HCT116 (cell line): ENCODE data around the gene PIP4K2A. TPM values are rescaled to one million over a fixed set of nuclear protein-coding genes. Genes with fewer than 3 reads are reported as not detected.

Experiments used
- ATAC-seq: fragments of 200-7000 bp; cut with Tn5 transposase; 2 replicates; pipeline ENCODE4 v1.9.1; 2020; ENCODE audit warnings: mild to moderate bottlenecking, moderate library complexity
- BruUV-seq: library from RNA; stranded (reverse); fragments of 400-500 nt; replicated peaks from 2 replicates; lab custom pipeline; 2021; lab: Mats Ljungman, UMichigan
- CTCF ChIA-PET: fragments of 300-600 bp; sonication (Branson Sonifier 250); formaldehyde crosslinking; loops from one replicate; lab custom pipeline; 2021; ENCODE audit warnings: antibody characterized with exemption; lab: Charles Lee
- POLR2A ChIA-PET: fragments of 300-600, 350-600 bp; sonication (Branson Sonifier 250); formaldehyde crosslinking; loops from one replicate; lab custom pipeline; 2021; ENCODE audit warnings: antibody characterized with exemption; lab: Charles Lee
- RAD21 ChIA-PET, 2 experiments: fragments of 300-600 bp; sonication (Branson Sonifier 250); formaldehyde crosslinking; loops; one replicate each; lab custom pipeline; 2023; ENCODE audit warnings: low total read pairs in 2 of 2; ENCODE audit not compliant: uncharacterized antibody in 2 of 2, unreplicated experiment in 2 of 2, low non-redundant PET in 1 of 2; lab: Charles Lee
- DNase-seq: peaks from one replicate; pipeline ENCODE4 v3.0.0-alpha.2; 2010; ENCODE audit warnings: low read depth, low spot score
- H2AFZ ChIP-seq: fragments of 200-600 bp; shearing (Covaris generic), sonication (generic); 2 replicates; pipeline ENCODE4 v1.6.1; 2017; ENCODE audit warnings: low read depth, mixed run types, mixed read lengths, antibody characterized with exemption, low read length; ENCODE audit not compliant: poor library complexity, severe bottlenecking
- H3K27ac ChIP-seq: 2 replicates; pipeline ENCODE4 v1.5.1; 2012; ENCODE audit warnings: low read depth, low read length
- H3K27me3 ChIP-seq: fragments of 200-600 bp; sonication (generic); 2 replicates; pipeline ENCODE4 v1.6.1; 2016; ENCODE audit warnings: mixed run types, low read length, mixed read lengths; ENCODE audit not compliant: insufficient read depth
- H3K36me3 ChIP-seq, 2 experiments: fragments of 200-500 bp in 1 of 2; fragments of 200-600 bp in 1 of 2; sonication (Bioruptor generic) in 1 of 2; sonication (generic) in 1 of 2; 2 replicates each; pipeline versions ENCODE4 v1.5.1 to v1.6.1; 2014 to 2016; ENCODE audit warnings: low read length in 2 of 2, inconsistent platforms in 1 of 2, mixed read lengths in 1 of 2, mixed run types in 1 of 2; ENCODE audit not compliant: insufficient read depth in 2 of 2, control insufficient read depth in 1 of 2
- H3K4me1 ChIP-seq, 2 experiments: fragments of 200-600 bp in 1 of 2; sonication (generic) in 1 of 2; 2 replicates each; pipeline versions ENCODE4 v1.5.1 to v1.6.1; 2012 to 2017; ENCODE audit warnings: low read length in 2 of 2, inconsistent platforms in 1 of 2, mild to moderate bottlenecking in 1 of 2, mixed read lengths in 1 of 2, mixed run types in 1 of 2, moderate library complexity in 1 of 2; ENCODE audit not compliant: insufficient read depth in 2 of 2, control insufficient read depth in 1 of 2
- H3K4me2 ChIP-seq: fragments of 200-600 bp; sonication (generic); 2 replicates; pipeline ENCODE4 v1.6.1; 2017; ENCODE audit warnings: mixed run types, low read length, mixed read lengths
- H3K4me3 ChIP-seq, 2 experiments: fragments of 200-600 bp in 1 of 2; sonication (generic) in 1 of 2; replicated peaks in 1 of 2; 2 replicates each; pipeline ENCODE4 v1.5.1; 2011 to 2016; ENCODE audit warnings: low read length in 2 of 2, control low read depth in 1 of 2, low read depth in 1 of 2, mild to moderate bottlenecking in 1 of 2, mixed read lengths in 1 of 2, mixed run types in 1 of 2
- H3K79me2 ChIP-seq: fragments of 200-600 bp; sonication (generic); 2 replicates; pipeline ENCODE4 v1.6.1; 2017; ENCODE audit warnings: mild to moderate bottlenecking, mixed run types, low read length, moderate library complexity, mixed read lengths; ENCODE audit not compliant: insufficient read depth
- H3K9ac ChIP-seq: fragments of 200-600 bp; sonication (generic); 2 replicates; pipeline ENCODE4 v1.6.1; 2016; ENCODE audit warnings: low read length, mixed read lengths
- H3K9me2 ChIP-seq: fragments of 200-600 bp; sonication (generic), shearing (Covaris generic); 2 replicates; pipeline ENCODE4 v1.6.1; 2017; ENCODE audit warnings: mixed run types, mild to moderate bottlenecking, moderate library complexity; ENCODE audit not compliant: insufficient read depth
- H3K9me3 ChIP-seq, 2 experiments: fragments of 200-500 bp in 1 of 2; fragments of 200-600 bp in 1 of 2; sonication (Bioruptor generic) in 1 of 2; sonication (generic) in 1 of 2; 2 replicates each; pipeline ENCODE4 v1.6.1; 2014 to 2017; ENCODE audit warnings: low read length in 2 of 2, mixed read lengths in 2 of 2, inconsistent platforms in 1 of 2, low read depth in 1 of 2, mild to moderate bottlenecking in 1 of 2, mixed run types in 1 of 2, moderate library complexity in 1 of 2; ENCODE audit not compliant: control insufficient read depth in 1 of 2, insufficient read depth in 1 of 2
- H4K20me1 ChIP-seq: fragments of 200-600 bp; sonication (generic), shearing (Covaris generic); 2 replicates; pipeline ENCODE4 v1.6.1; 2017; ENCODE audit warnings: mixed run types, mild to moderate bottlenecking, moderate library complexity; ENCODE audit not compliant: insufficient read depth
- CBX3 ChIP-seq: IDR thresholded peaks from 2 replicates; pipeline ENCODE4 v1.6.1; 2012; ENCODE audit warnings: low read depth
- EGR1 ChIP-seq: IDR thresholded peaks from 2 replicates; pipeline ENCODE4 v1.6.1; 2012; ENCODE audit warnings: low read depth
- ELF1 ChIP-seq: IDR thresholded peaks from 2 replicates; pipeline ENCODE4 v1.6.1; 2012; ENCODE audit warnings: low read depth, borderline replicate concordance
- FOSL1 ChIP-seq: IDR thresholded peaks from 2 replicates; pipeline ENCODE4 v1.6.1; 2012; ENCODE audit warnings: low read depth
- SIN3A ChIP-seq: IDR thresholded peaks from 2 replicates; pipeline ENCODE4 v1.6.1; 2012; ENCODE audit warnings: low read depth
- SRF ChIP-seq: IDR thresholded peaks from 2 replicates; pipeline ENCODE4 v1.6.1; 2012; ENCODE audit warnings: low read depth
- TCF7L2 ChIP-seq: IDR thresholded peaks from 2 replicates; pipeline ENCODE4 v1.7.0; 2011; ENCODE audit warnings: borderline replicate concordance, inconsistent platforms; ENCODE audit not compliant: insufficient read depth, insufficient read length; ENCODE audit errors: extremely low read depth
- ZFX ChIP-seq: fragments of 450-650 bp; IDR thresholded peaks from 2 replicates; pipeline ENCODE4 v1.6.1; 2017
- ZNF274 ChIP-seq: fragments of 200-500 bp; sonication (Bioruptor generic); IDR thresholded peaks from 2 replicates; pipeline ENCODE4 v1.6.1; 2014; ENCODE audit warnings: mild to moderate bottlenecking, low read depth, low read length, inconsistent platforms
- intact Hi-C: fragments of 100-400 bp; cut with micrococcal nuclease; formaldehyde crosslinking; loops from 2 replicates; pipeline ENCODE4 v1.10.0; 2022
- total RNA-seq: library from RNA; stranded (reverse); gene quantifications from one replicate; pipeline ENCODE4 v1.2.1, GENCODE V29; 2021; ENCODE audit not compliant: unreplicated experiment
- TF ChIP-seq, protein P1 (sequence below): IDR thresholded peaks from 2 replicates; pipeline ENCODE4 v1.6.1; 2011; ENCODE audit warnings: mild to moderate bottlenecking, low read length, moderate library complexity; ENCODE audit not compliant: insufficient replicate concordance; ENCODE audit errors: extremely low read depth
- TF ChIP-seq, protein P2 (sequence below): IDR thresholded peaks from 2 replicates; pipeline ENCODE4 v1.6.1; 2012
- TF ChIP-seq, protein P3 (sequence below), 3 experiments: fragments of 200-600 bp in 1 of 3; sonication (generic) in 1 of 3; IDR thresholded peaks in 2 of 3; conservative IDR thresholded peaks in 1 of 3; 2 replicates each; pipeline ENCODE4 v1.5.1; 2012 to 2017; ENCODE audit warnings: low read depth in 2 of 3, low read length in 2 of 3, antibody characterized with exemption in 1 of 3, borderline replicate concordance in 1 of 3, control low read depth in 1 of 3, mild to moderate bottlenecking in 1 of 3, mixed read lengths in 1 of 3, mixed run types in 1 of 3, moderate library complexity in 1 of 3; ENCODE audit not compliant: insufficient read depth in 1 of 3

Gene PIP4K2A
- total RNA-seq, 1 experiment from 2014 or later = 41.9 TPM

DNA sequence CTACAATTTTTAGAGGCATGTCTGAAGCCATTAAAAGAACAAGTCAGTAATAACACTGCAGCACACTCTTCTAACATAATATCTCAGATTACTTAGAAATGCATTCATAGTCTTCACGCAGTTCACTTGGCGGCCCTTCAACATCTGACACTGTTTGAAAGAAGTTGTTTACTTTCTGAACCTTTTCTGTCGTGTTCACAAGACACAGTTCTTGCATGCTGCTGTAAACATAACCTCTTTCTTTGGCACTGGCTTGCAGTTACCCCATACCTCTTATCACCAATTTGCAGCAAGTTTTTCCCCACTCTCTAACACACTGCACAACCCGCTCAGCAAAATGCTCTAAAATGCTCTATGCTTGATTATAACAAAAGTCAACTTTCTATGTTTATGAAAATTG, 12.0 kb downstream of the PIP4K2A start:
- no peak overlapping the region for H3K9ac ChIP-seq
- no peak overlapping the region for H3K4me3 ChIP-seq
- no peak overlapping the region for H3K27ac ChIP-seq
- no peak overlapping the region for H3K4me2 ChIP-seq
- H4K20me1 ChIP-seq = no peaks in the 10 kb centered on the region; the same call in 1 of the 2 replicates
- BruUV-seq = no TSS peak
- peaks cover 100% of the 10 kb centered on the region for H3K79me2 ChIP-seq
- no peak for ATAC-seq
- CTCF ChIA-PET = no interaction called here
- intact Hi-C loops = no loop called here
- no peak overlapping the region for H2AFZ ChIP-seq
- H3K27me3 ChIP-seq = no peaks in the 10 kb centered on the region
- RAD21 ChIA-PET = no interaction called here
- H3K9me3 ChIP-seq = no peaks in the 10 kb centered on the region
- no peak for TF ChIP-seq ZNF274
- TF ChIP-seq, all 23 proteins: peak for 0
- Histone ChIP-seq H3K4me1 (peaks cover 0 to 25% of the 10 kb centered on the region in 2 experiments; a peak in 2 of 4 replicates), H3K9me2 (no peaks in the 10 kb centered on the region), H3K36me3 (0 out of 4 replicates have a peak, but pooled peaks cover 0 to 4% of the 10 kb centered on the region in 2 experiments)
- DNase-seq = no peak
- POLR2A ChIA-PET = no interaction called here

DNA sequence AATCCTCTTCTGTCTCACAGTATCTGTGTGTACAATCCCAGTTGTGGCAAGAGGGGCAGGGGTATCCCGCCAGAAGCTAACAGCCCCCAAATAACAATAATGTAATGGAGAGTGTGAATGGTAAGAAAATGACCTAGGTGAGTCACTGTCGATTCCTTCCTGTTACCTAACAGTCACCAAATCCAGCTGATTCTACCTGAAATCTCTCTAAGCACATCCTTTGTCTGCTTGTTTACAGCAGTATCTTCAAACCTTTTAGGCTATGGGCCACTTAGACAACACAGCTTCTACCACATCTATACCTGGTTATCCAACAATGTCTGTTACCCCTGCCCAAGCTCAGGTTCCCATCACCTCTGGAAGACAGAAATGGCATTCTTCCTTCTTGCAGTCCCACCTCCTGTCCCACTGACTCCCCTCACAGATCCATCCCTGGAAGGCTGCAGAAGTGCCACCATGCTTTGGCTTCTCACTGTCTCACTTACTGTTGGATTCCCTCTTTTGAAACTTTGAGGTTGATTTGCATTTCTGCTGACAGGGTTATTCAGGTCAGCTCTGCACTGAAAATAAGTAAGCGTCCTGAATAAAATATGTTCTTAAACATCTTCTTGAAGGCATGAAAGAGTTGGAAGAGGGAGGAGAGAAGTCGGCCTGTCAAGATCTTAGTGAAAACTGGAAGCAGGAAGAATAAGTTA, 13.1 kb downstream of the PIP4K2A start:
- POLR2A ChIA-PET = no interaction called here
- H3K9me2 ChIP-seq = no peaks in the 10 kb centered on the region
- no peak overlapping the region for H3K9ac ChIP-seq
- H3K27me3 ChIP-seq = no peaks in the 10 kb centered on the region
- peaks cover 100% of the 10 kb centered on the region for H3K79me2 ChIP-seq
- H3K4me2 ChIP-seq = no peak overlapping the region
- no peak for ATAC-seq
- intact Hi-C loops = no loop called here
- no peak for DNase-seq
- no peak for TF ChIP-seq ELF1
- TF ChIP-seq CBX3 = no peak
- TF ChIP-seq, protein P1, sequence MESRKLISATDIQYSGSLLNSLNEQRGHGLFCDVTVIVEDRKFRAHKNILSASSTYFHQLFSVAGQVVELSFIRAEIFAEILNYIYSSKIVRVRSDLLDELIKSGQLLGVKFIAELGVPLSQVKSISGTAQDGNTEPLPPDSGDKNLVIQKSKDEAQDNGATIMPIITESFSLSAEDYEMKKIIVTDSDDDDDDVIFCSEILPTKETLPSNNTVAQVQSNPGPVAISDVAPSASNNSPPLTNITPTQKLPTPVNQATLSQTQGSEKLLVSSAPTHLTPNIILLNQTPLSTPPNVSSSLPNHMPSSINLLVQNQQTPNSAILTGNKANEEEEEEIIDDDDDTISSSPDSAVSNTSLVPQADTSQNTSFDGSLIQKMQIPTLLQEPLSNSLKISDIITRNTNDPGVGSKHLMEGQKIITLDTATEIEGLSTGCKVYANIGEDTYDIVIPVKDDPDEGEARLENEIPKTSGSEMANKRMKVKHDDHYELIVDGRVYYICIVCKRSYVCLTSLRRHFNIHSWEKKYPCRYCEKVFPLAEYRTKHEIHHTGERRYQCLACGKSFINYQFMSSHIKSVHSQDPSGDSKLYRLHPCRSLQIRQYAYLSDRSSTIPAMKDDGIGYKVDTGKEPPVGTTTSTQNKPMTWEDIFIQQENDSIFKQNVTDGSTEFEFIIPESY = no peak
- no peak for TF ChIP-seq ZFX
- TF ChIP-seq SRF = no peak
- TF ChIP-seq, protein P2, sequence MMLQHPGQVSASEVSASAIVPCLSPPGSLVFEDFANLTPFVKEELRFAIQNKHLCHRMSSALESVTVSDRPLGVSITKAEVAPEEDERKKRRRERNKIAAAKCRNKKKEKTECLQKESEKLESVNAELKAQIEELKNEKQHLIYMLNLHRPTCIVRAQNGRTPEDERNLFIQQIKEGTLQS = no peak
- TF ChIP-seq, protein P3, sequence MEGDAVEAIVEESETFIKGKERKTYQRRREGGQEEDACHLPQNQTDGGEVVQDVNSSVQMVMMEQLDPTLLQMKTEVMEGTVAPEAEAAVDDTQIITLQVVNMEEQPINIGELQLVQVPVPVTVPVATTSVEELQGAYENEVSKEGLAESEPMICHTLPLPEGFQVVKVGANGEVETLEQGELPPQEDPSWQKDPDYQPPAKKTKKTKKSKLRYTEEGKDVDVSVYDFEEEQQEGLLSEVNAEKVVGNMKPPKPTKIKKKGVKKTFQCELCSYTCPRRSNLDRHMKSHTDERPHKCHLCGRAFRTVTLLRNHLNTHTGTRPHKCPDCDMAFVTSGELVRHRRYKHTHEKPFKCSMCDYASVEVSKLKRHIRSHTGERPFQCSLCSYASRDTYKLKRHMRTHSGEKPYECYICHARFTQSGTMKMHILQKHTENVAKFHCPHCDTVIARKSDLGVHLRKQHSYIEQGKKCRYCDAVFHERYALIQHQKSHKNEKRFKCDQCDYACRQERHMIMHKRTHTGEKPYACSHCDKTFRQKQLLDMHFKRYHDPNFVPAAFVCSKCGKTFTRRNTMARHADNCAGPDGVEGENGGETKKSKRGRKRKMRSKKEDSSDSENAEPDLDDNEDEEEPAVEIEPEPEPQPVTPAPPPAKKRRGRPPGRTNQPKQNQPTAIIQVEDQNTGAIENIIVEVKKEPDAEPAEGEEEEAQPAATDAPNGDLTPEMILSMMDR (IDR thresholded peaks at IDR 0.05 in 2 of 3, conservative IDR thresholded peaks at IDR 0.05 in 1 of 3; ENCODE audit: borderline replicate concordance in 1 of 3, insufficient read depth in 1 of 3, low read depth in 2 of 3, low read length in 2 of 3) = no peak
- TF ChIP-seq FOSL1 = no peak
- TF ChIP-seq TCF7L2 = no peak
- TF ChIP-seq EGR1 = no peak
- TF ChIP-seq SIN3A = no peak
- TF ChIP-seq, all 23 proteins: peak for 0
- BruUV-seq = no TSS peak
- ChIA-PET CTCF (no interaction called here), RAD21 (no interaction called here)
- Histone ChIP-seq H2AFZ (no peak overlapping the region), H3K36me3 (0 out of 4 replicates have a peak, but pooled peaks cover 0 to 2% of the 10 kb centered on the region in 2 experiments), H3K9me3 (no peaks in the 10 kb centered on the region), H3K4me3 (no peak overlapping the region), H3K4me1 (peaks cover 0 to 21% of the 10 kb centered on the region in 2 experiments; a peak in 2 of 4 replicates), H4K20me1 (no peaks in the 10 kb centered on the region; the same call in 1 of the 2 replicates), H3K27ac (no peak overlapping the region)
